ENCODE measurements around the gene POP7. TPM values are rescaled to one million over a fixed set of nuclear protein-coding genes. Genes with fewer than 3 reads are reported as not detected.
"Not testable (repeated sequence)": the region's sequence is repeated elsewhere in the genome, so short reads cannot be mapped to it uniquely, and the experiment has no call there.

POP7 gene
- total and polyA plus RNA-seq, 2 donors from 2014 or later: 25.7 to 41.8 TPM

GRCh38 chr7:100667331-100668068 lies 38.4 kb upstream of the POP7 start:
- FAIRE-seq: no peak
- TF ChIP-seq CTCF (IDR thresholded peaks at IDR 0.05; ENCODE audit: borderline replicate concordance, extremely low read depth, insufficient read depth): no peak
- Histone ChIP-seq H3K27ac (ENCODE audit: low read depth in 2 of 2, low read length in 2 of 2) (no peak overlapping the region), H3K9me3 (ENCODE audit: control insufficient read depth in 2 of 3, insufficient read depth in 1 of 3, low read length in 3 of 3) (no peaks in the 10 kb centered on the region), H3K9ac (ENCODE audit: low read length in 3 of 3) (no peak overlapping the region), H3K4me3 (ENCODE audit: low read length in 3 of 3) (no peak overlapping the region), H3K4me1 (ENCODE audit: control insufficient read depth in 2 of 3, insufficient read depth in 2 of 3, low read depth in 1 of 3, low read length in 3 of 3) (no peaks in the 10 kb centered on the region), H3K36me3 (ENCODE audit: control insufficient read depth in 2 of 3, insufficient read depth in 3 of 3, low read length in 3 of 3) (no peaks in the 10 kb centered on the region), H3K27me3 (ENCODE audit: control insufficient read depth, insufficient read depth, low read length) (no peaks in the 10 kb centered on the region)
- intact Hi-C loops (cut with DNase I): no loop called here
- peak in 1 of 5 donors; percentile 20 for DNase-seq

GRCh38 chr7:100668069-100668449 lies 37.9 kb upstream of the POP7 start:
- intact Hi-C loops (cut with DNase I): no loop called here
- H3K4me1 ChIP-seq (ENCODE audit: control insufficient read depth in 2 of 3, insufficient read depth in 2 of 3, low read depth in 1 of 3, low read length in 3 of 3): no peaks in the 10 kb centered on the region

GRCh38 chr7:100669106-100669505 lies 36.8 kb upstream of the POP7 start:
- H3K9me3 ChIP-seq (ENCODE audit: control insufficient read depth in 2 of 3, insufficient read depth in 1 of 3, low read length in 3 of 3); H3K9ac ChIP-seq (ENCODE audit: low read length in 3 of 3); H3K4me1 ChIP-seq (ENCODE audit: control insufficient read depth in 2 of 3, insufficient read depth in 2 of 3, low read depth in 1 of 3, low read length in 3 of 3); H3K27me3 ChIP-seq (ENCODE audit: control insufficient read depth, insufficient read depth, low read length); intact Hi-C loops (cut with DNase I); H3K36me3 ChIP-seq (ENCODE audit: control insufficient read depth in 2 of 3, insufficient read depth in 3 of 3, low read length in 3 of 3); H3K27ac ChIP-seq (ENCODE audit: low read depth in 2 of 2, low read length in 2 of 2); FAIRE-seq; H3K4me3 ChIP-seq (ENCODE audit: low read length in 3 of 3): not testable (repeated sequence)
- DNase-seq: peak in 1 of 5 donors; percentile 44

More at GRCh38 chr7:100668069-100668449, 37.9 kb upstream of the POP7 start:
- Histone ChIP-seq H3K27ac (ENCODE audit: low read depth in 2 of 2, low read length in 2 of 2) (no peak overlapping the region), H3K9ac (ENCODE audit: low read length in 3 of 3) (no peak overlapping the region), H3K27me3 (ENCODE audit: control insufficient read depth, insufficient read depth, low read length) (no peaks in the 10 kb centered on the region), H3K36me3 (ENCODE audit: control insufficient read depth in 2 of 3, insufficient read depth in 3 of 3, low read length in 3 of 3) (no peaks in the 10 kb centered on the region), H3K9me3 (ENCODE audit: control insufficient read depth in 2 of 3, insufficient read depth in 1 of 3, low read length in 3 of 3) (no peaks in the 10 kb centered on the region), H3K4me3 (ENCODE audit: low read length in 3 of 3) (no peak overlapping the region)
- no peak for TF ChIP-seq CTCF (IDR thresholded peaks at IDR 0.05; ENCODE audit: borderline replicate concordance, extremely low read depth, insufficient read depth)
- no peak for FAIRE-seq
- no peak for DNase-seq

GRCh38 chr7:100670074-100670473 lies 35.8 kb upstream of the POP7 start:
- Histone ChIP-seq H3K9ac (ENCODE audit: low read length in 3 of 3) (no peak overlapping the region), H3K4me3 (ENCODE audit: low read length in 3 of 3) (no peak overlapping the region), H3K27me3 (ENCODE audit: control insufficient read depth, insufficient read depth, low read length) (no peaks in the 10 kb centered on the region), H3K27ac (ENCODE audit: low read depth in 2 of 2, low read length in 2 of 2) (no peak overlapping the region), H3K4me1 (ENCODE audit: control insufficient read depth in 2 of 3, insufficient read depth in 2 of 3, low read depth in 1 of 3, low read length in 3 of 3) (no peaks in the 10 kb centered on the region), H3K36me3 (ENCODE audit: control insufficient read depth in 2 of 3, insufficient read depth in 3 of 3, low read length in 3 of 3) (no peaks in the 10 kb centered on the region), H3K9me3 (ENCODE audit: control insufficient read depth in 2 of 3, insufficient read depth in 1 of 3, low read length in 3 of 3) (no peaks in the 10 kb centered on the region)
- no peak for TF ChIP-seq CTCF (IDR thresholded peaks at IDR 0.05; ENCODE audit: borderline replicate concordance, extremely low read depth, insufficient read depth)
- intact Hi-C loops (cut with DNase I): no loop called here
- no peak for DNase-seq
- no peak for FAIRE-seq

Data from kidney (tissue), 14 donors.